ENCODE data around the gene IFT88. TPM values are rescaled to one million over a fixed set of nuclear protein-coding genes. Genes with fewer than 3 reads are reported as not detected.

Gene IFT88
- total RNA-seq, 1 experiment from 2014 or later = 12.1 TPM

GRCh38 chr13:20699715-20700114 lies 132.8 kb downstream of the IFT88 start:
- Histone ChIP-seq H3K27me3 (replicated peaks; ENCODE audit: control insufficient read depth, insufficient read depth, low read length) (no peaks in the 10 kb centered on the region), H3K36me3 (ENCODE audit: control insufficient read depth, insufficient read depth, low read length) (no peaks in the 10 kb centered on the region), H3K9me3 (no peaks in the 10 kb centered on the region), H3K4me1 (peaks cover 13% of the 10 kb centered on the region), H3K4me3 (ENCODE audit: low read depth, low read length) (no peak overlapping the region)
- Mint-ChIP-seq H3K27ac (ENCODE audit: unreplicated experiment) (no peak overlapping the region), H3K36me3 (ENCODE audit: insufficient read depth, unreplicated experiment) (no peaks in the 10 kb centered on the region), H3K27me3 (ENCODE audit: insufficient read depth, unreplicated experiment) (no peaks in the 10 kb centered on the region), H3K9me3 (ENCODE audit: unreplicated experiment) (no peaks in the 10 kb centered on the region), H3K4me3 (ENCODE audit: unreplicated experiment) (no peak overlapping the region), H3K4me1 (ENCODE audit: low read depth, unreplicated experiment) (peaks cover 10% of the 10 kb centered on the region)
- BruUV-seq (replicated peaks) = no TSS peak
- DNase-seq = no peak
- ChIA-PET CTCF (no interaction called here), POLR2A (no interaction called here)
- intact Hi-C loops (cut with micrococcal nuclease; ENCODE audit: unreplicated experiment) = loop anchor here (10.0 kb wide), 1 partner anchor 55 kb away; no protein-coding TSS in a partner anchor
- no peak for TF ChIP-seq CTCF (IDR thresholded peaks at IDR 0.05; ENCODE audit: insufficient read depth in 1 of 2, low read depth in 1 of 2, low read length in 1 of 2, severe bottlenecking in 1 of 2, unreplicated experiment in 1 of 2)

GRCh38 chr13:20700288-20700687 lies 133.3 kb downstream of the IFT88 start:
- BruUV-seq (replicated peaks) = no TSS peak
- DNase-seq = no peak
- no peaks in the 10 kb centered on the region for H3K36me3 Mint-ChIP-seq (ENCODE audit: insufficient read depth, unreplicated experiment)
- H3K27me3 Mint-ChIP-seq (ENCODE audit: insufficient read depth, unreplicated experiment) = no peaks in the 10 kb centered on the region
- H3K27me3 ChIP-seq (replicated peaks; ENCODE audit: control insufficient read depth, insufficient read depth, low read length) = no peaks in the 10 kb centered on the region
- ChIA-PET POLR2A (no interaction called here), CTCF (no interaction called here)
- no peak for TF ChIP-seq CTCF (IDR thresholded peaks at IDR 0.05; ENCODE audit: insufficient read depth in 1 of 2, low read depth in 1 of 2, low read length in 1 of 2, severe bottlenecking in 1 of 2, unreplicated experiment in 1 of 2)
- H3K9me3 ChIP-seq = no peaks in the 10 kb centered on the region
- peaks cover 10% of the 10 kb centered on the region for H3K4me1 Mint-ChIP-seq (ENCODE audit: low read depth, unreplicated experiment)
- intact Hi-C loops (cut with micrococcal nuclease; ENCODE audit: unreplicated experiment) = loop anchor here (10.0 kb wide), 1 partner anchor 55 kb away; no protein-coding TSS in a partner anchor
- H3K9me3 Mint-ChIP-seq (ENCODE audit: unreplicated experiment) = no peaks in the 10 kb centered on the region
- no peaks in the 10 kb centered on the region for H3K36me3 ChIP-seq (ENCODE audit: control insufficient read depth, insufficient read depth, low read length)
- H3K4me3 ChIP-seq (ENCODE audit: low read depth, low read length) = no peak overlapping the region
- H3K4me1 ChIP-seq = peaks cover 15% of the 10 kb centered on the region
- H3K27ac Mint-ChIP-seq (ENCODE audit: unreplicated experiment) = no peak overlapping the region
- no peak overlapping the region for H3K4me3 Mint-ChIP-seq (ENCODE audit: unreplicated experiment)

- no peaks in the 10 kb centered on the region for H3K9me3 ChIP-seq
- H3K9me3 Mint-ChIP-seq (ENCODE audit: unreplicated experiment) = no peaks in the 10 kb centered on the region
- intact Hi-C loops (cut with micrococcal nuclease; ENCODE audit: unreplicated experiment) = loop anchor here (10.0 kb wide), 1 partner anchor 57 kb away; no protein-coding TSS in a partner anchor
- no peak overlapping the region for H3K4me3 Mint-ChIP-seq (ENCODE audit: unreplicated experiment)
- H3K36me3 ChIP-seq (ENCODE audit: control insufficient read depth, insufficient read depth, low read length) = no peaks in the 10 kb centered on the region
- no peaks in the 10 kb centered on the region for H3K27me3 ChIP-seq (replicated peaks; ENCODE audit: control insufficient read depth, insufficient read depth, low read length)
- H3K4me1 Mint-ChIP-seq (ENCODE audit: low read depth, unreplicated experiment) = peaks cover 10% of the 10 kb centered on the region
- no peak for DNase-seq
- POLR2A ChIA-PET = no interaction called here
- no peaks in the 10 kb centered on the region for H3K36me3 Mint-ChIP-seq (ENCODE audit: insufficient read depth, unreplicated experiment)
- H3K4me1 ChIP-seq = peaks cover 15% of the 10 kb centered on the region
- H3K27ac Mint-ChIP-seq (ENCODE audit: unreplicated experiment) = no peak overlapping the region
- CTCF ChIA-PET = interaction anchor here (0.6 to 0.9 kb wide), 2 partner anchors 163 to 172 kb away, joined by 4 read pairs; no protein-coding TSS in a partner anchor
- BruUV-seq (replicated peaks) = no TSS peak
- no peak overlapping the region for H3K4me3 ChIP-seq (ENCODE audit: low read depth, low read length)
- TF ChIP-seq CTCF (IDR thresholded peaks at IDR 0.05; ENCODE audit: insufficient read depth in 1 of 2, low read depth in 1 of 2, low read length in 1 of 2, severe bottlenecking in 1 of 2, unreplicated experiment in 1 of 2) = no peak
- no peaks in the 10 kb centered on the region for H3K27me3 Mint-ChIP-seq (ENCODE audit: insufficient read depth, unreplicated experiment)
Measured at GRCh38 chr13:20701461-20701860, 134.5 kb downstream of the IFT88 start.

Measured in Caco-2 (cell line).